ENCODE measurements around the gene A1BG.

DNA sequence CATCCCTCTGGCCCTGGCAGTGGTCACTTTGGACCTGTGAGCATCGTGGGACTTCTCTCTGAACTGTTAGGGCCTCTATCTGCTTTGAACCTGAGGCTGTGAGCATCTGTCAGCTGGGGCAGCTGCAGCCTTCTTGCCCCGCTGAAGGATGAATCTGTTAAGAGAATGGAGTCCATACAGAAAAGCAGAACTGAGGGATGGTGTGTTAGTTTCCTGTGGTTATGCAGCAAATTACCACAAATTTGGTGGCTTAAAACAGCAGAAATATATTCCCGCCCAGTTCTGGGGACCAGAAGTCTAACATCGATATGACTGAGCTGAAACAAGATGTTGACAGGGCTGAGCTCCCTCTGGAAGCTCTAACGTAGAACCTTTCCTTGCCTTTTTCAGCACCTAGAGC is 10.9 kb upstream of the A1BG start:
- TF ChIP-seq, protein P1, sequence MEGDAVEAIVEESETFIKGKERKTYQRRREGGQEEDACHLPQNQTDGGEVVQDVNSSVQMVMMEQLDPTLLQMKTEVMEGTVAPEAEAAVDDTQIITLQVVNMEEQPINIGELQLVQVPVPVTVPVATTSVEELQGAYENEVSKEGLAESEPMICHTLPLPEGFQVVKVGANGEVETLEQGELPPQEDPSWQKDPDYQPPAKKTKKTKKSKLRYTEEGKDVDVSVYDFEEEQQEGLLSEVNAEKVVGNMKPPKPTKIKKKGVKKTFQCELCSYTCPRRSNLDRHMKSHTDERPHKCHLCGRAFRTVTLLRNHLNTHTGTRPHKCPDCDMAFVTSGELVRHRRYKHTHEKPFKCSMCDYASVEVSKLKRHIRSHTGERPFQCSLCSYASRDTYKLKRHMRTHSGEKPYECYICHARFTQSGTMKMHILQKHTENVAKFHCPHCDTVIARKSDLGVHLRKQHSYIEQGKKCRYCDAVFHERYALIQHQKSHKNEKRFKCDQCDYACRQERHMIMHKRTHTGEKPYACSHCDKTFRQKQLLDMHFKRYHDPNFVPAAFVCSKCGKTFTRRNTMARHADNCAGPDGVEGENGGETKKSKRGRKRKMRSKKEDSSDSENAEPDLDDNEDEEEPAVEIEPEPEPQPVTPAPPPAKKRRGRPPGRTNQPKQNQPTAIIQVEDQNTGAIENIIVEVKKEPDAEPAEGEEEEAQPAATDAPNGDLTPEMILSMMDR (conservative IDR thresholded peaks at IDR 0.05; ENCODE audit: low read depth, low read length) = no peak
- TF ChIP-seq EZH2phosphoT487 (IDR thresholded peaks at IDR 0.05; ENCODE audit: borderline replicate concordance, low read length) (no peak), EZH2 (IDR thresholded peaks at IDR 0.05; ENCODE audit: low read length, unreplicated experiment) (no peak)

Measured in PC-3 (cell line).